CD4-positive, alpha-beta T cell (primary cell): ENCODE results near the gene GALNTL6. TPM values are rescaled to one million over a fixed set of nuclear protein-coding genes. Genes with fewer than 3 reads are reported as not detected.

Source experiments
- ATAC-seq: fragments of 200-7000 bp; cut with Tn5 transposase; one replicate; pipeline ENCODE4 v1.10.0; 2022; ENCODE audit warnings: mild to moderate bottlenecking; ENCODE audit not compliant: poor library complexity
- CTCF ChIA-PET: fragments of 350-600 bp; sonication (Branson Sonifier 250); formaldehyde crosslinking; loops from one replicate; lab custom pipeline; 2021; ENCODE audit warnings: antibody characterized with exemption, inconsistent platforms; lab: Charles Lee
- POLR2A ChIA-PET: fragments of 350-600 bp; sonication (Branson Sonifier 250); formaldehyde crosslinking; loops from one replicate; lab custom pipeline; 2021; ENCODE audit warnings: antibody characterized with exemption, inconsistent platforms; lab: Charles Lee
- DNase-seq, 14 experiments: peaks; one replicate each; pipeline ENCODE4 v3.0.0-alpha.2; 2013 to 2020; ENCODE audit warnings: mixed read lengths in 2 of 14
- H3K27ac ChIP-seq, 2 donors: one replicate each; pipeline versions ENCODE4 v1.5.1 to v1.7.0; 2013; ENCODE audit warnings: low read length in 2 of 2, low read depth in 1 of 2, mild to moderate bottlenecking in 1 of 2
- H3K27me3 ChIP-seq, 2 experiments: 1 replicate in 1 of 2; 2 replicates in 1 of 2; pipeline versions ENCODE4 v1.6.1 to v1.7.0; 2013; ENCODE audit warnings: low read length in 2 of 2, control low read depth in 1 of 2, mild to moderate bottlenecking in 1 of 2, moderate library complexity in 1 of 2; ENCODE audit not compliant: insufficient read depth in 2 of 2, control insufficient read depth in 1 of 2
- H3K36me3 ChIP-seq: one replicate; pipeline ENCODE4 v1.6.1; 2013; ENCODE audit warnings: low read length, control low read depth; ENCODE audit not compliant: insufficient read depth
- H3K4me1 ChIP-seq: one replicate; pipeline ENCODE4 v1.6.1; 2013; ENCODE audit warnings: low read length, control low read depth; ENCODE audit not compliant: insufficient read depth
- H3K4me3 ChIP-seq: one replicate; pipeline ENCODE4 v1.5.1; 2013; ENCODE audit warnings: mild to moderate bottlenecking, low read length, moderate library complexity
- H3K9me3 ChIP-seq, 2 experiments: 1 replicate in 1 of 2; 2 replicates in 1 of 2; pipeline versions ENCODE4 v1.6.1 to v1.7.0; 2013; ENCODE audit warnings: low read length in 2 of 2, mild to moderate bottlenecking in 2 of 2, control low read depth in 1 of 2, moderate library complexity in 1 of 2; ENCODE audit not compliant: control insufficient read depth in 1 of 2, insufficient read depth in 1 of 2
- H3K27ac Mint-ChIP-seq: one replicate; pipeline ENCODE4 v1.8.0; 2020; ENCODE audit warnings: mixed read lengths
- H3K27me3 Mint-ChIP-seq: one replicate; pipeline ENCODE4 v1.8.0; 2021; ENCODE audit warnings: mixed read lengths
- H3K36me3 Mint-ChIP-seq: one replicate; pipeline ENCODE4 v1.8.0; 2021; ENCODE audit warnings: low read depth, mixed read lengths
- H3K4me1 Mint-ChIP-seq: one replicate; pipeline ENCODE4 v1.8.0; 2021; ENCODE audit warnings: low read depth, mixed read lengths
- H3K4me3 Mint-ChIP-seq: one replicate; pipeline ENCODE4 v1.8.0; 2020; ENCODE audit warnings: mild to moderate bottlenecking, mixed read lengths
- H3K9me3 Mint-ChIP-seq: one replicate; pipeline ENCODE4 v1.8.0; 2020; ENCODE audit warnings: mixed read lengths
- CTCF ChIP-seq: fragments of 200-600 bp; IDR thresholded peaks from one replicate; pipeline ENCODE4 v1.8.0; 2022; ENCODE audit warnings: antibody characterized with exemption, mild to moderate bottlenecking
- intact Hi-C, 2 experiments: fragments of 100-400 bp; cut with DNase I in 1 of 2; cut with micrococcal nuclease in 1 of 2; formaldehyde crosslinking; loops; one replicate each; pipeline versions ENCODE4 v1.15.1 to v1.9.0; 2023 to 2025; cut with DNase I, micrococcal nuclease
- total RNA-seq, 174 experiments: library from RNA in 2 of 174; stranded (reverse) in 2 of 174; gene quantifications; one replicate each; pipeline ENCODE4 v1.2.3 and lab custom pipeline; 2021 to 2026

Gene GALNTL6
- total RNA-seq, 2 experiments from 2014 or later: not detected

GRCh38 chr4:172305698-172306097, 492.5 kb downstream of the GALNTL6 start:
- no peaks in the 10 kb centered on the region for H3K36me3 Mint-ChIP-seq
- no peak overlapping the region for H3K4me3 ChIP-seq
- peaks cover 5% of the 10 kb centered on the region for H3K9me3 Mint-ChIP-seq
- no peak overlapping the region for H3K4me3 Mint-ChIP-seq
- no peak overlapping the region for H3K27ac Mint-ChIP-seq
- no peak for TF ChIP-seq CTCF
- no peaks in the 10 kb centered on the region for H3K27me3 Mint-ChIP-seq
- ChIA-PET CTCF (no interaction called here), POLR2A (no interaction called here)
- H3K36me3 ChIP-seq: no peaks in the 10 kb centered on the region
- intact Hi-C loops: no loop called here
- ATAC-seq: no peak
- peaks cover 0 to 5% of the 10 kb centered on the region in 2 experiments for H3K9me3 ChIP-seq
- no peaks in the 10 kb centered on the region for H3K4me1 Mint-ChIP-seq
- H3K4me1 ChIP-seq: no peaks in the 10 kb centered on the region
- DNase-seq: no peak
- H3K27ac ChIP-seq: no peak overlapping the region
- H3K27me3 ChIP-seq: no peaks in the 10 kb centered on the region

- intact Hi-C loops: no loop called here
- Histone ChIP-seq H3K36me3 (no peaks in the 10 kb centered on the region), H3K27ac (no peak overlapping the region), H3K9me3 (peaks cover 0 to 2% of the 10 kb centered on the region in 2 experiments), H3K4me1 (no peaks in the 10 kb centered on the region), H3K27me3 (no peaks in the 10 kb centered on the region), H3K4me3 (no peak overlapping the region)
- no peak for DNase-seq
- Mint-ChIP-seq H3K36me3 (no peaks in the 10 kb centered on the region), H3K27me3 (no peaks in the 10 kb centered on the region), H3K27ac (no peak overlapping the region), H3K4me3 (no peak overlapping the region), H3K9me3 (peaks cover 3% of the 10 kb centered on the region), H3K4me1 (no peaks in the 10 kb centered on the region)
- no peak for ATAC-seq
- POLR2A ChIA-PET: no interaction called here
- CTCF ChIA-PET: no interaction called here
- TF ChIP-seq CTCF: no peak
Observed at GRCh38 chr4:172308078-172308477, 494.9 kb downstream of the GALNTL6 start.

GRCh38 chr4:172311682-172312081, 498.5 kb downstream of the GALNTL6 start:
- no peaks in the 10 kb centered on the region for H3K27me3 Mint-ChIP-seq
- ChIA-PET POLR2A (no interaction called here), CTCF (no interaction called here)
- no peaks in the 10 kb centered on the region for H3K4me1 Mint-ChIP-seq
- H3K9me3 ChIP-seq: peaks cover 0 to 4% of the 10 kb centered on the region in 2 experiments
- H3K27ac Mint-ChIP-seq: no peak overlapping the region
- no peak overlapping the region for H3K4me3 ChIP-seq
- ATAC-seq: no peak
- no peak overlapping the region for H3K4me3 Mint-ChIP-seq
- no peaks in the 10 kb centered on the region for H3K36me3 Mint-ChIP-seq
- no peaks in the 10 kb centered on the region for H3K9me3 Mint-ChIP-seq
- no peaks in the 10 kb centered on the region for H3K27me3 ChIP-seq
- no peak for DNase-seq
- no peak for TF ChIP-seq CTCF
- intact Hi-C loops: no loop called here
- no peaks in the 10 kb centered on the region for H3K36me3 ChIP-seq
- H3K4me1 ChIP-seq: no peaks in the 10 kb centered on the region
- H3K27ac ChIP-seq: no peak overlapping the region
